ENCODE data around the gene TMEM184A.

The TMEM184A gene

DNA sequence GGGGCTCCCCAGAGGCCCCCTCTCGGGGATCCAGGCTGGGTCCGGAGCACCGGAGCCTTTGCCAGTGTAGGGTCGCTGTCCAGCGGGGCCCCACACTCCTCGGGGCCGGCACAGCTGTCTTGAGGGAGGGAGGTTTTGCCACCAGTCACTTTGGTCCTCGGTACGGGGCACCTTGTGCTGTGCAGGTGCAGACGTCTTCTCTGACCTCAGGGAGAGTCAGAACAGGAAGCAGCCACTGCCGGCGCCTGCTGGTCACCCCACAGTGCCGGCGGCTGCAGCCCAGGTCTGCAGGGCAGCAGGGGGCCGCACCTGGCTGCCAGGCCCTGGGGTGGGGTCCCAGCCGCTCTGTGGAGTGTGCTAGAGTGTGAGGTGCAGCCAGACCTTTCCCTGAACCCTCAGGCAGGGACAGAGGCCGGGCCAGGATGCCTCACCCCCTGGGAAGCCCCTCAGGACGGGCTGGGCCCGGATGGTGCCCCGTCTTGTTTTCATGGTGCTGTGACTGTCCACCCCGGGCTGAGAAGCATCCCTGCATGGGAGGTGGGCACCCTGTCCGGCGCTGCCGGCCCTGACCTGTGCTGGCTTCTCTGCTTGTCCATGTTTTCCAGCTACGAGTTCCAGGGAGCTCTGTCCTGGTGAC lies 17.3 kb downstream of the TMEM184A start:
- DNase-seq: no peak

DNA sequence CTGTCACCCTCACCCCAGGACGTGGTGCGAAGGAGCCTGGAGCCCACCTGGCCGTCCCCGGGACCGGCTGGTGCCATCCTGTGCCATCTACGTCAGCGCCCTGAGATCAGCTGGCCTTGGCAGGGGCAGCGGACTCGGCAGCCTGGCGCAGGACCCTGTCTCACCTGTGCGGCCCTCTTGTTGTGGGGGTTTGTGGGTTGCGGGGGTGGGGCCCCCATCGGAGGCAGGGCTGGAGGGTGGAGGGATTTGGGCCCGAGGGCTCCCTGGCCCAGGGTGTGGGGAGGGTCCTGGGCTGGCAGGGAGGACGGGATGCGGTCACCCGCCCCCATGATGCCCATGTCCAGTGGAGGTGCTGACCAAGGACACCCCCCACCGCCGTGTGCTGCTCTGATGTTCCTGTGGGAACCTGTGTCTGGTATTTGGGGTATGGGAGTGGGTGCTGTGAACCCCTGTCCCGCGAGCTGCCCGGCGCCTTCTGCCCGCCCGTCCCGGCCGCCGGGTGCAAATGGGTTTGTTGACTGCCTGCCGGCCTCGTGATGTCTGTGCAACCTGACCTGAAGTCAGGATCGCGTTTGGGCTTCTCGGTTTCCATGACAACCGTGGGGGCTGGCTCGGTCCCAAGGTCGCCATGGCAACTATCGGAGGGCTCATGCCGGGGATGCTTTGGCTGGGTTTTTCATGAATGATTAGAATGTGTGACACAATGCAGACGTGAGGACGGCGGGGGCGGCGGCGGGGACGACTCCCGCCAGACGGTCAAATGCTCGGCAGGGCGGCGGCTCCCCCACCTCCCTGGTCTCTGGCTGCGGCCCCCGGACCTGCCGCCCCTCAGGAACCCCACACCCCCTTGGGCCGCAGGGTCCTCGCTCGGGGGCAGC lies 18.2 kb downstream of the TMEM184A start:
- peak; percentile 83 for DNase-seq

DNA sequence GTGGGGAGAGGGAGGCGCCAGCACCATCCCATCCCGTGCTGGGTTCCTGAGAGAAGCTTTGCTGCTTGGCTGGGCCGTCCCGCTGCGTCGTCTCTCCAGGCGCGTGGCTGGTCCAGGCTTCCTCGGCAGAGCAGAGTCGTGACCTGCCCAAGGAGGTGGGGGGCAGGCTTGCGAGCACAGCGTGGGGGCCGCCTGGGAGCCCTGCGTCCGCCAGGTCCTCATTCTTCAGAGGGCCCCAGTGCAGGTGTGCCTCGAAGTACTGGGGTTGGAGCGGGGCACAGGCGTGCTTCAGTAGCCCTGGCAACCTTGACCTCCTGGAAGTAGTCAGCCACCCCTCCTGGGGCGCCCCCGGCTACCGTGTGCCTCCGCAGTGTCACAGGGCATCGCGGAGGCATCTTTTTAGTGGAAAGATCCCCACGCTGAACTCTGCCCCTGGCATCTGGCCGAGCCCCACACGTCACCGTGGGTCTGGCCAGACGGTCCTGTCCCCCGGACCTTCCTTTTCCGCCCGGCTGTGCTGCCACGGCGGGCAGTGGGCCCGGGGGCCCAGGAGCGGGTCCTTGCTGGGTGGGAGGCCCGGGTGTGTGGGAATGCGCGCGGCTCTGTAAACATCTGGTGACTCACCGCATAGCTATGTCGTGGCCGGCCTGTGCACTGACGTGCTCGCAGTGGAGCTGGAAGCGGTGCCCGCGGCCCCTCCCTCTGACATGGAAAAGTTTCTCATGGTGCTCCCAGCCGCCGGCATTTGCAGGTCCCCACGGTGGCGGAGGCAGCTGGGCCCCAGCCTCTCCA lies 19.1 kb downstream of the TMEM184A start:
- DNase-seq: no peak

DNA sequence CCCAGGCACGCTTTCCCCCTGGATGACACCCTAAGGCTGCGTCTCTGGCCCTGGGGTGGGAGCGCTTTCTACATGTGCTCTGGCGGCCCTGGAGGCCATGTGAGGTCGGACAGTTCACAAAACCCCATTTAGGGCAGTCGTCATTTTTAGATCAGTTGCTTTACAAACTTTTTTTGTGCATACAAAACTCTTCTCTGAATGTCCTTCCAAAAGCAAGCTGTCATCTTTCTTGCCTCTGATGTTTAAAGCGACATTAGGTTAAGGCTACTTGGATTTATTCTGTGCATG lies 19.6 kb downstream of the TMEM184A start:
- no peak for DNase-seq

DNA sequence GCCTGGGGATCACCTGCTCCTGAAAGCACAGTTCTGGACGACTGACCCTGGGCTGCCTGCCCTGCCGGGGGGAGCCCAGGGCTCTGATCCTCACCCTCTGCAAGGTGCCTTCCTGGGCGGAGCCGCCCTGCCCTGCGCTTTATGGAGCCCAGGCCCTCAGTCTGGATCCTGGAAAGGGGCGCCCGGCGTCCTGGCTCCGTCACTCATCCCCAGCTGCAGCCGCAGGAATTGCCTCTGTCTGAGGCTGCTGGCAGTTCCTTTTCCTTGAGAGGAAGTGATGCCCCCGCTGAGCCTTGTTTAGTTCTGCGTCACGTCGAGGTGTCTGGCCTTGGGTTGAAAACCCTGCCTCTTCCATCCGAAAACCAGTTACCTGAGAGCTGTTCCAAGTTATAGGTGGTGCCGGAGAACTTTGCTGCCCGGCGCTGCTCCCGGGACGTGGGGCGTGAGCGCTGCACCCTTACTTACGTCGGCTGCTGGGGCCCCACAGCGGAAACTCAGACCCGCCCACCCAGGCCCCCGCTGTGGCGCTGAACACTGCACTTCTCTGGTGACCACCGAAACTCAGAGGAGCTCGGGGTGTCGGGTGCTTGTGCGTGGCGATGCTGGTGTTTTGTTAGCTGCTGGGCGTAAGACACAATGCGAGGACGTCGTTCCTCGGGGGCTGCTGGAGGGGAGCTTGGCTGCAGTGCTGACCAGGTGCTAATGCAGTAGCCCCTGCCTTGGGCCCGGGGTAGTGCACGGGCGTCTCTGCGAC lies 20.1 kb downstream of the TMEM184A start:
- DNase-seq: no peak

DNA sequence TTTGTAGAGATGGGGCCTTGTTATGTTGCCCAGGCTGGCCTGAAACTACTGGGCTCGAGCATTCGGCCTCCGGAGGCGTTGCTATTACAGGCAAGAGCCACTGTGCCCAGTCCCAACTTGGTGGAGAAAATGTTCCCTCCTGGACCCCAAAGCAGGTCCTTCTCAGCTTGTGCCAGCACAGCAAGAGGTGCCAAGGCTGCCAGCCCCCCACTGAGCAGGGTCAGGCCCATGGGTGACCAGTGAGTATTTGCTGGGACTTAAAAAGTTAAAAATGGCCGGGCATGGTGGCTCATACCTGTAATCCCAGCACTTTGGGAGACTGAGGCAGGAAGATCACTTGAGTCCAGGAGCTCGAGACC lies 20.9 kb downstream of the TMEM184A start:
- no peak for DNase-seq

DNA sequence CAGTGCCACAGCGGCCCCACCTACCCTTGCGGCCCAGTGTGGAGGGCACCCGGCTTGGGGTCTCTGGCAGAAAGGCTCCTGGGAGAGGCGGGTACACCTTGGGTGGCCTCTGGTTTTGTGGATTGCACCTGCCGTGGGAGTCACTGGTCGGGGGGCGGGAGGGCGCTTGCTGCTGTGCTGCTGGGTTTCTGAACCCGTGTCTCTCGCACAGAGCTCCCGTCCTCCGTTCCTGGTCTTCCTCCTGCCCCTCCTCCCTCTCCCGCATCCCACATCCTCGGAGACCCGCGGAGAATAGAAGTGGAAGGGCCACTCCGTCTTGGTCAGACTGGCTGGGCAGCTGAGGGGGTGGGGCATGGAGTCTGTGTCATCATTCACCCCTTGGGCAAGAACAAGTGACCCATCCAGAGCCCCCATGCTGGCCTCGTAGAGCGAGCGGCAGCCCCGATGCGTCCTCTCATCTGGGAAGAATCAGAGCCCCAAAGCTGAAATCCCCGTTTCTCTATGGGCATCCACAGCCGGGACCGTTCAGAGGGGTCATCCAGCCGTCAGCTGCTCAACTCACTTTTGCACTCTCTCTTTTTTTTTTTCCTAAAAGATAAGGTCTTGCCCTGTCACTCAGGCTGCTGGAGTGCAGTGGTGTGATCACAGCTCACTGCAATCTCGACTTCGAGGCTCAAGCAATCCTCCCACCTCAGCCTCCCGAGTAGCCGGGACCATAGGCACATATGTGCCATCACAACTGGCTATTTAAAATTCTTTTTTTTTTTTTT lies 21.5 kb downstream of the TMEM184A start:
- no peak for DNase-seq

DNA sequence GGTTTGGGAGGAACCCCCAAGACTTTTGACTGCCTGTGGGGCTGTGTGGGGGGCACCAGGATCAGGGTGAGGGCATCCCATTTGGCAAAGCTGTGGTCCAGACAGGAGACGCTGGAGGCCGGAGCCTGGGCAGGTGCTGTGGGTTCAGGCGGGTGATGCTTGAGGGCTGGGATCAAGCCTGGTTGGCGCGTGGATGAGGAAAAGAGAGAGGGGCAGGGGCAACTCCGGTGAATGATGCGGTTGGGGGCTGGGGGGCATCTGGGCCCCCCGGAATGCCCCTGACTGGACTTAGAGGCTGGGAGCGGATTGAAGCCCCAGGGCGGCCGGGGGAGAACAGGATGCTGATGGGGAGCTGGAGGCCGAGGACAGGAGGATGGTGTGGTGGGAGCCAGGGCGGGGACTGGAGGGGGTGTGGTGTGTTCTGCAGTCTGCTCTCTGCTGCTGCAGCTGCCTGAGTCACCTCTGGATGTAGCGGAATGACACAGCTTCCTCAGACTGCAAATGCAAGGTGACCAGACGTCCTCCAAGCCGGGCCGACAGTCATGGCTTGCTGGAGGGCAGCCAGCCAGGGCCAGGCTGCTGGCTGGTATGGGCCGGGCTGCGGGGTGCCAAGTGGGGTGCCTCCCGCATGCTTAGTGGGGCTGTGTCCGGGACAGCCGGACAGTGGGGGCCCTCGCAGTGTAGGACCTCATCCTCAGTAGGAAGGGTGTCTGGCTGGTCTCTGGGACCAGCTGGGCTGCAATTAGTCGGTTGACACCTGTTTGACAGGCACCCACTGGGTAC lies 22.3 kb downstream of the TMEM184A start:
- peak; percentile 64 for DNase-seq

DNA sequence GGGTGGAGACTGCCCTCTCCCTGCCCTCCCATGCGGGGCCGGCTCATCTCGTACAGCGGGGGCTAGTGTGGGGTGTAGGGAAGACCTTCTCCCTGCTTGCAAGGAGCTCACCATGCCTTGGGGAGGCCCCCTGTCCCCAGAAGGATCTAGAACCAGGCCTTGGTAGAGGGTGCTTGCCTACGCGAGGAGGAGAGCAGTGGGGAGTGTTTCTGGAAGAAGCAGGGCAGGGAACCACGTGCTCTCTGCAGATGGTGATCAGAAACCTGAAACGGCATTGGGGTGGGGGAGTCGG lies 22.8 kb downstream of the TMEM184A start:
- no peak for DNase-seq

DNA sequence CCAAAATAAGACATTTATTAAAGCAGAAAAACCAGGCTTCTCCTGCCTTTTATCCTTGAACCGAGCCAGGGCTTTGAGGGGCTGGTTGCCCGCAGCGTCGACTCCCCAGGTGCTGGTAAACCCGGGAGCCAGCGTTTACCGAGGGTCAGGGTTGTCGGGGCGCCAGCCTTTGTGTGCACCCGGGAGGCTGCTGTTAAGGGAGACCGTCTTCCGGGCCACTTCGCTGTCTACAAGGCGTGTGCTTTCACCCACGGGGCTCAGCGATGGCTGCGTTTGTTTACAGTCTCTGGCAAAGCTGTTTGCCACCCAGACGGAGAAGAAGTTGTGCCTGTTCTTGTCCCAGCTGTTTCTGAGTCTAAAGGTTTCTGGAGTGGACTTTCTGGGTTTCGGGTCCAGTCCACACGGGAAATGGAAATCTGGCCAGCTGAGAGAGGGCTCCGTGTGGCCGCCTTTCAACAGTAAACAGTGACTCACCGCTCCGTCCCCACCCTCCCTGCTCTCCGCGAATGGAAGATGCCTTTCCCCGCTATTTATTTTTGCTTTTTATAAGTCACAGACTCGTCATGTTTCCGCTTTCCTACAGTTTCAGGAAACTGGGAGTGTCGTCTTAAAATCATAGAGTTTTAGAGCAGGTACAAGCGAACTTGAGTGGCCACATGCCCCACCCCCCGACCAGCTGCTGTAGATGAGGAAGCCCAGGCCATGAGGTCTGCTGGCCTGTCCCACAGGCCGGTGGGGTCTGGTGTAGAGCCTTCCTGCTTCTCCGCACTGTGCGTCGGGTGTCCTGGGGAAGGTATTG lies 23.4 kb downstream of the TMEM184A start:
- DNase-seq: peak; percentile 80

DNA sequence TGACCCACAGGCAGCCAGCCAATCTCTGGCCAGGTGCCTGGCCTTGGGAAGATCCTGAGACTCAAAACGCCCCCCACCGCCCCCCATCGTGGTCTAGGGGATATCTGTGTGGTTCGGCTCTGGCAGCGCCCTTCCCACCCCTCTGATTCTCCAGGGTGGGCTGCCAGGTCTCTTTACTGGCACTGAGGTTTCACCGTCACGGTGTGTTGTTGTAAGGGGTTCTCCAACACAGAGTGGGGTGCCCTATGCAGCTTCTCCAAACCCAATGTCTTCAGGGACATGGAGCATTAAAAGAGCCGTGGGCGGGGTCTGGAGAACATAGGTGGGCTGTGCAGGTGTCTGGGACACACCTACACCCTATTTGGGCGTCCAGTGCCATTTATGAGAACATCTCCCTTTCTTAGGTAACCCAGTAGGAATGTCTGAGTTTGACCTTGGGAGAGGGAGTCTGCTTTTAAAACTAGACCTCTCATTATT lies 24.0 kb downstream of the TMEM184A start:
- DNase-seq: no peak

DNA sequence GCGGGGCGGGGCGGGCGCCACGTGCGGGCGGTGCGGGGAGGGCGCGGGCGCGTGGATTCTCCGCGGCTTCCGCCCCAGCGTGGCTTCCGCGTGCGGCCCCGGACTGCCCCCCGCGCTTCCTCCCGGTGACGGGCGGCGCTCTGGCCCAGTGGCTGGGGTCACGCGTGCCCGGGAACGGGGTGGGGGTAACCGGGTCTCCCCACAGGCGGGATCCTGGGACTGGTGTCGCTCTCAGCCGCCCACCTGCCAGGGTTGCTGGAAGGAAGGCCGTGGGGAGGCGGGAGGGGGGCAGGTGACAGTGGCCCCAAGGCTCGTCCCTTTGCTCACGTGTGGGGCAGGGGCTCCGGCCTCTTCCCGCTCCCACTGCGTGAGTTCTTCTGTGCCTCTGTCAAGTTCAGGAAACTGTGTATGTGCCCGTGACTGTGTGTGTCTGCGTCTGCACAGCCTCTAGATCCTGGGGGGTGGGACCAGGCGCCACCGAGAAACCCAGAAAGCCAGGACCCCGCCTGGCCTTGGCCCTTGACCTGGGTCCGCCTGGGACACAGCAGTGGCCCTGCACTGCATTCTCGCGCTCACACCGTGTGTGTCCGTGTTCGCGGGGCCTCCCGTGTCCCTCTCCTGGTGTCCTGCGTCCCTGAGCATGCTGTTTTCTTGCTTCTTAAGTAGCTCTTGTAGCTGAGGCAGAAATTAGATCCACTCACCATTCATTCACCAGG lies 24.6 kb downstream of the TMEM184A start:
- DNase-seq: peak; percentile 60

DNA sequence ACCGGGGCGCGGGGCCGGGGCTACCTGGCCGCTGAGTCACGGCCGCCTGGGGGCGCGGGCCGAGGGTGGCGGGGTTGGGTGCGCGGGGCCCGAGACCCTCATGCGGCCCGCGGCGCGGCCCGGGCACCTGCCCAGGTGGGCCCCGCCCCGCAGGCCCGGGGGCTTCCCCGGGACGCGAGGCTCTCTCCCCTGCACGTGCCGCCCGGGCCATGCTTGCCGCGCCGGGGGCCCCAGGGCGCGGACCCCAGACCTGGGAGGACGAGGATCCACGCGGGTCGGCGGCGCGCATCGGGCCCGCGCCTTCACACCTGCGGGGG lies 25.1 kb downstream of the TMEM184A start:
- no peak for DNase-seq

DNA sequence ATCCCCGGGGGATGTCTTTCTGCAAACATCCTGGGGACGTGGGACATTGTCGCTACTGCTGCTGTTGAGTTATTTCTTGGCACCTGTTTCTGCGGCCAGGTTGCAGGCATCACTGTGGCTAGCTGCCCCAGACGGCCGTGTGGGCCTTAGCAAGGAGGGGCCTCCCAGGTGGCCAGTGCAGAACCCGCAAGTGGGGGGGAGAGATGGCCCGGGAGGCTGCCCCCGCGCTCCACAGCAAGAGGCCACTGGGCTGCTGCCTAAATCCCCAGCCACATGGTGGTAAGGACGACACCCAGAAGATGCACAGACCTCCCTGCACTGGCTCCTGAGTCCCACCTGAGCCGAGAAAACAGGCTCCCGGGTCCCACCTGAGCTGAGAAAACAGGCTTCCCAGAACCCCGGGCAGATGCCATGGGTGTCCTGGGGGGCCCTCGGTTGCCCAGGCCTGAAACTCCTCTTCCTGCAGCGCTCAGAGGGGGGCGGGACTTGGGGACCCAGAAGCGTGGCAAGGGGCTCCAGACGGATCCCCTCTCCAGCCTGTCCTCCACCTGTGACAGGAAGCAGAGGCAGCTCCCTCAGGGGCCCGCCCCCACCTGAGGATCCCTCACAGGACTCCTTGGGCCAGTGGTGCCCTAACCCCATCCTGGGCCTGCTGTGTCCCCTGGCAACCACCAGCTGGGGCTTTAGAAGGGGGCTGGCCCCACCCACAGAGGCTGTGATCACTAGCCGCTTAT lies 26.5 kb downstream of the TMEM184A start:
- no peak for DNase-seq

DNA sequence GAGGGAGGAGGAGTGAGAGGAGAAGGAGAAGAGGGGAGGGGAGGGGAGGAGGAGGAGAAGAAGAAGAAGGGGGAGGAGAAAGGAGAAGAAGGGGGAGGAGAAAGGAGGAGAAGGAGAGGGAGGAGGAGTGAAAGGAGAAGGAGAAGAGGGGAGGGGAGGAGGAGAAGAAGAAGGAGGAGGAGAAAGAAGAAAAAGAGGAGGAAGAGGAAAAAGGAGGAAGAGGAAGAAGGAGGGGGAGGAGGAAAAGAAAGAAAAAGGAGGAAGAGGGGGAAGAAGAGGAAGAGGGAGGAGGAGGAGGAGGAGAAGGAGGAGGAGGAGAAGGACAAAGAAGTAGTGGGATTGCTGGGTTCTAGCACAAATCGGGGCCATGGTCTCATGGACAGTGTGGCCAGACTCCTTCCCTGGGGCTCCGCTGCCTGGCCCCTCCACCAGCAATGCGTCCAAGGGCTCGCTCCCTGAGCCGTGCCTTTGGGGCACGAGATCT lies 29.7 kb downstream of the TMEM184A start:
- no peak for DNase-seq

DNA sequence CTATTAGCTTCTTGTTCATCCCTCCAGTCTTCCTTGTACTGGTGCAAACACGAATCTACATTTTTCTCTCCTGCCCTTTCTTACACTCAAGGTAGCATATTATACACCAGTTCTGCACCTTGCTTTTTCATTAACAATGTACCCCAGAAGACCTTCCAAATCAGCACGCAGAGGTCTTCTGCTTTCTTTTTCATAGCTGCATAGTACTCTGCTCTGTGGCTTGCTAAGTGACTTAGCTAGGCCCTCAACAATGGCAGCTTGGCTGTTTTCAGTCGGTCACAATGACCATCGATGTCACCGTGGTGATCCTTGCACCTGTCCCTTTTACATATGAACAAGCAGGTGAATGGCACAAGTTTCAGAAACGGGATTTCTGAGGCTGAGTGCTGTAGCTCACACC lies 30.6 kb downstream of the TMEM184A start:
- DNase-seq: no peak

DNA sequence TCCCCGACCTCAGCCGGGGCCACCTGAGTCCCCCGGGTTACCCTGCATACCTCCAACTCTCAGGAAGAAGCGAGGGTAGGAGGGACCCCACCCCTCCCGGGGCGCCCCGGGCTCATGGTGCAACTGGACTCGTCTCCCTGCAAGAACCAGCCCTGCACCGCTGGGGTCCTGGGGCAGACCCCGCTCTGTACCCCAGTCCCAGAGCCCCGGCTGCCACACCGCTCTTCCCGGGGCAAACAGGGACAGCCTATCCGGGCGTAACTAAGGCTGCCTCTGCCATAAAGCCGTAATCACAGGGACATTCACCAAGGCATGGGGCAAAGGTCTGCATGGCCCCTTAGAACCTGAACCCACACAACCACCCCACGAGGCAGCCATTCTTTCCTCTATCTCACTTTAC lies 32.2 kb downstream of the TMEM184A start:
- DNase-seq: no peak

DNA sequence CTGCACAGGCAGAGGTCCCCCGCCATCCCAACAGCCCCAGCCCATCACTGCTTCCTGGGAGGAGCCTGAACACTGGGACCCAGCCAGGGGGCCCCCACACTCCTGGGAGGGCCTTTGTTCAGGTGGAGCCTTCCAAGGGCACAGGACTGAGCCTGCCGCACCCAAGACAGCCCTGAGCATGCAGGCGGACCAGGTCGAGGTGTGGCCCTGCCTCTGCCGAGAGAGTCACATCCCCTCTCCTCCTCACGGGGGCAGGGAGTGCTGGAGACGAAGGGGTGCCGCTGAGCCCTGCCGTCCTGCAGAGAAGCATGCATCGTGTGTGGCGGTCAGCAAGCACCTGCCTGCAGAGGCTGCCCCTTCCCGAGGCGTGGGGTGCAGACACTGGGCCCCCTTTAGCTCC lies 32.8 kb downstream of the TMEM184A start:
- DNase-seq: no peak

DNA sequence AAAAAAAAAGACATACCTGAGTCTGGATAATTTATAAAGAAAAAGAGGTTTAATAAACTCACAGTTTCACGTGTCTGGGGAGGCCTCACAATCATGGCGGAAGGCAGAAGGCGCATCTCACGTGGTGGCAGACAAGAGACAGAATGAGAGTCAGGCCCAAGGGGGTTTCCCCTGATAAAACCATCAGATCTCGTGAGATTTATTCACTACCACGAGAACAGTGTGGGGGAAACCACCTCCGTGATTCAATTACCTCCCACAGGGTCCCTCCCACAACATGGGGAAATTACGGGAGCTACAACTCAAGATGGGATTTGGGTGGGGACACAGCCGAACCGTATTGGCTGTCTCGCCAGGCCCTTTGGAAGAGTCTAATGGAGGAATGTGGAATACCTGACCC lies 34.5 kb downstream of the TMEM184A start:
- no peak for DNase-seq

Data from hematopoietic multipotent progenitor cell treated with erythropoietin and hydrocortisone succinate and interleukin-3 and kit ligand, for 4 days (in vitro differentiated cells).